GM19463 (cell line): ENCODE data around the gene GOLGA6D.
"Not testable (repeated sequence)": the region's sequence is repeated elsewhere in the genome, so short reads cannot be mapped to it uniquely, and the experiment has no call there.

Experiments
- ATAC-seq: cut with Tn5 transposase; IDR thresholded peaks from one replicate; pipeline ENCODE4 v1.9.1; 2021; ENCODE audit warnings: mild to moderate bottlenecking, moderate library complexity; ENCODE audit not compliant: unreplicated experiment

GOLGA6D gene

DNA sequence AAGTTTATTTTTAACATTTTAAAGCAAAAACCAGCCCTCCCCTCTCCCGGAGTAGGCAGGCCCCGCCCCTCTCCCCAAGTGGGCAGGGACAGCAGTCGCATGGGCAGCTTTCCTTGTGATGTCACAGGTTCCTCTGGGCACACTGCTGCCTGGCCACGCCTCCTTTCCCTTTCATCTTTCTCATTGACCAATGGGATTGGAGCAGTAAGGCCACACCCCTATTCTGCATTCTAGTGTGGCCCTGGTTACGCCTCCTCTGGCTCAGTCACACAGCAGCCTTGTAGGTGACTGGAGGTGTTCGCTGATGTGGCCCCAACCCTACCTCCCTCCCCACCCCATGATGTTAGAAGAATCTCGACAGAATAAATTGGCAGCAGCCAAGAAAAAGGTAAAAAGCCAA is at the start of gene GOLGA6D:
GOLGA6D (plus strand) TSS at position 264 of the 400 bp plus-strand sequence; CDS start at position 305, 41 bp downstream.
- not testable (repeated sequence) for ATAC-seq

DNA sequence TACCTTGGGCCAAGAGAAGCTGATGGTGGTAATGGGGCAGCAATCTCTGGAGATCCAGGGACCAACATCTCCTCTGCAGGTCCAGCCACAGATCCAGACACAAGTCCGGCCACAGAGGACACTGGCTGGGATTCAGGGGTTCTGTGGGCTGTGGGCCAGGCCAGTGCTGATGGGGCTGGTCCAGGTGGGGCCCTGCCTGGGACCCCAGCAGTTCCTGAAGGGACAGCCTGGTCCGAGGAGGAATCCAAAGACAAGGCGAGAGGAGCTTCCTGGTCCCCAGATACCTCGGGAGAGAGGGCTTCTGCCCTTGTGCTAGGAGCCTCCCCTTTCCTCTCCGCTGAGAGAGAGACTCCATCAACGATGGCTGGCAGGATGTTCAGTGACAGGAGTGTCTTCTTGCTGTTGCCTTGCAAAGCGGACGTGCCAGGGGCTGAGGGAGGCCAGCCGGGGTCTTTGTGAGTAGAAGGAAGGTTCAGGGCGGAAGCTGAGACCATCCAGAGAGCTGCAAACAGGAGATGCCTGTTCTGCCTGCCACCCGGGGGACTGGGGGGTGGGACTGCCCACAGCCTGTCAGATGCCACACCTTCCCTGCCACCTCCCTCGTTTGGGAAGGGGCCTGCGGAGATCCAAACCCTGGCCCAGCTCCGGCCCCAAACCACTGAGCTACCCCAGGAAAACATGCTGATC is 49.0 kb upstream of the GOLGA6D start:
- ATAC-seq: no peak

GRCh38 chr15:75234191-75234810 is 48.3 kb upstream of the GOLGA6D start:
- ATAC-seq: no peak

GRCh38 chr15:75235051-75235673 is 47.5 kb upstream of the GOLGA6D start:
- ATAC-seq: no peak

GRCh38 chr15:75235760-75236729 is 46.6 kb upstream of the GOLGA6D start:
- no peak for ATAC-seq

GRCh38 chr15:75237316-75237982 is 45.2 kb upstream of the GOLGA6D start:
- ATAC-seq: no peak

- ATAC-seq: no peak
These were observed 44.5 kb upstream of the GOLGA6D start for GRCh38 chr15:75238150-75238549.

DNA sequence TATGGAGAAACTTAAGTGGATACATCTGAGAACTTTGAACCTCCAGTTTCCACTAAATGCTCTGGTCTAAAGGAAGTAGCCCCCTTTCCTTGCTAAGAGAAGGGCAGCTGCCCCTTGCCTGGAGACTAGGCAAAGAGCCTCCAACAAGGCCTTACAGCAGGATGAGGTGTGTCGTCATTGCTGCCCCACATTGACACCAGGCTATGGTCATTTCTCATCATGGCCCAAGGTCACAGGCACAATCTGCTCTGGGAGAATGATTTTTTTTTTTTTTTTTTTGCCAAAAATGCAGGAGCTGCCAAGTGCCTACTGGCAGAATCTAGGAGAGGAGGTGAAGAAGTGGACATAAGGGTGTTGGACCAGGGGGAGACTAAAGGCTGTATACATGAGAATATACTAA is 36.9 kb upstream of the GOLGA6D start:
- not testable (repeated sequence) for ATAC-seq

DNA sequence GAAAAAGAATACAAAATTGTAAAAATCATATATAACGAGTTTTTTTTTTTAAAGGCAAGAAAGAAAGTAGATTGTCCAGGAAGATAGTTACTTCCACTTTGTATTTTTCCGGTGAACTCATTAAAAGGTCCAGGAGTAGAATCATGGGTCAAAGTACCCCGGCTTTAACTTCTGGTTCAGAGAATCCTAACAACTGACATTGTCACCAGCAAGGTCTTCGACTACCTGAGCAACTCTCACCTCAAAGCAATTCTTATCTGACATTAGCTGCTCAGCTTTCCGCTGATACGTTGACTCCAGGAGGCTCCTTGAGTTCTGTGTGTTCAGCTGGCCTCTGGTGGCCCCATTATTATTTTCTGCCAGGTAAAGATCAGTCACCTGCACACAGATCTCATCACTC is 33.6 kb upstream of the GOLGA6D start:
- not testable (repeated sequence) for ATAC-seq

DNA sequence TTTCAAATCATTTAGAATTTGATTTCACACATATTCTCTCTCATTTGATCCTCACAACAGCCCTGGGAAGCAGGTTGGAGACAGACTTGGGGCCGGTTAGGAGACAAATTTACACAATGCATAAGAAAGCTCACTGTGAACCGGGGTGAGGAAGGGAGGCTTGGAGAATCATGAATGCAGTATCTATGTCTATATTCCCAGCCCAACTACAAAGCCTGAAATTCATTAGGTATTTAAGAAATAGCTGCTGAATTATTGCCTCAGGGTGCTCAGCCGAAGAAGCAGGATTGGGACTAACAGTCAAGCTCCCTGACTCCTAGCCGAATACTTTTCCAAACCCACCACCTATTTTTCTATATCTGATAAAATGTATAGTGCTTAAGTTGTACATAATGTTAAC is 32.9 kb upstream of the GOLGA6D start:
- no peak for ATAC-seq

DNA sequence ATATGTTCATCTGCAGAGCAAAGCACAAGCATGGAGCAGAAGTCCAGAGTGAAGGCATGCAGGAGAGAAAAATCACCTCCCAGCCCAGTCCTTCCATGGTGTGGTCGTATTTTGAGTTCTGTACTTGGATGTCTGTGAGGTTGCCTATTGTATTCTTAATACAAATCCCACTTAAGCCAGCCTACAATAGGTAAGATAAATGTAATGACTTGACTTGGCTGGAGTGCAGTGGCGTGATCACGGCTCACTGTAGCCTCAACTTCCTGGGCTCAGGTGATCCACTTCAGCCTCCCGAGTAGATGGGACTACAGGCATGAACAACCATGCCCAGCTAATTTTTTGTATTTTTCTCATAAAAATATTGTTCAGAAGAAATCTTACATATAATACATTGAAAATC is 31.3 kb upstream of the GOLGA6D start:
- ATAC-seq: not testable (repeated sequence)

GRCh38 chr15:75252285-75252684 is 30.4 kb upstream of the GOLGA6D start:
- ATAC-seq: not testable (repeated sequence)

DNA sequence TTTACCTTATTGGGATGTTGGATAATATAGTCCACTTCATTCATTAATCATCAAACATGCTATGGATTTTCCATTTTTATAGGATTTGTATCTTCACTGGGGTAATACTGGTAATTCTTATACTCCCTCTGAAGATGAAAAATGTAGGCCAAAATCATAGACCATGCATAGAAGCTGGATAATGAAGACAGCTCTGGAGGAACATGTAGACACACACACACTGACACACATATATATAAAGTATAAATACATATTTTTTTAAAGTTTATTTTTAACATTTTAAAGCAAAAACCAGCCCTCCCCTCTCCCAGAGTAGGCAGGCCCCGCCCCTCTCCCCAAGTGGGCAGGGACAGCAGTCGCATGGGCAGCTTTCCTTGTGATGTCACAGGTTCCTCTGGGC is 24.6 kb upstream of the GOLGA6D start, which contains the start of gene GOLGA6C:
GOLGA6C (plus strand) TSS at position 301 of the 400 bp plus-strand sequence. CDS start 265 bp downstream, outside the sequence.
- not testable (repeated sequence) for ATAC-seq

DNA sequence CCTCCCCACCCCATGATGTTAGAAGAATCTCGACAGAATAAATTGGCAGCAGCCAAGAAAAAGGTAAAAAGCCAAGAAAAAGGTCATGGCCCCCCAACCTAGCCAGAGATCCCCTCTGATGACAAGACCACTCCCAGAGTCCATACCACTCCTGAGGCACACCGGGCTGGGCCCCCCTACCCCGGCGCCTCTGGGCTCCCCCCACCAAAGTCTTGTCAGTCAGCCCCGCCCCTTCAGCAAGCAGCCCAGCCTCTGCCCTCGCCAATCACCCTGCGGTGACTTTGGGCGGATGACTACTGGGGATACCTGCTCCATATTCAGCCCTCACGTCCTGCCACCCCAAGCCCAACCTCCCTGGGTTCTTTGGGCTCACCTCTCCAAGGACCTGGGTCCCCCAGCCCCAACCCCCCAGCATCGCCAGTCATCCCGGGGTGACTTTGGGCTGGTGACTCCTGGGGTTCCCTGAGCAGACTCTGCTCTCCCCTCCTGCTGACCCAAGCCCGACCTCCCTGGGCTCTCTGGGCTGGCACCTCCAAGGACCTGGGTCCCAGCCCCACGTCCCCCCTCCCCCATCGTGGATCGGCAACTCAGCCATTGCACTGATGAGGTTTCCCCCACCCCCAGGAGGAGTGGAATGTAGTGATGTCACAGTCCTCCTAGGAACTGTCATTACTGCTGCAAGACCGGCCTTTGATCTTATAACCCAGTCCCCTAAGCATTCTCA is 23.9 kb upstream of the GOLGA6D start:
- ATAC-seq: not testable (repeated sequence)

DNA sequence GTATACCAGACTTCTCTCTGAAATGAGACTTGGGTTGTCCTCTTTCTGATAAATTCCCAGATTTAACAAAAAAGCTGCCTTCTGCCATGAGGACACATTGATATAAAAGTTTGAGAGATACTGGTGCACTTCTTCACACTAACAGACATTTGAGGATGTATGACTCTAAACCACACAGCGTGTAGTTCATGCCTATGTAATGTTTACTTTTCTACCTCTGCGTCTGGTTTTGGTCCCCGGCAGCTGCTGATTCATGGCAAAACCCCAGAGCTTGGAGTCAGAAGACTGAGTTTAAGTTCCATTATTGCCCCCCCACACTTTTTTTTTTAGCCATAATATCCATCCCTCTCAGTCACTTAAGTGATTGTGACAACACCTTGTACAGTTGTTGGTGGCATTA is 22.8 kb upstream of the GOLGA6D start:
- not testable (repeated sequence) for ATAC-seq

DNA sequence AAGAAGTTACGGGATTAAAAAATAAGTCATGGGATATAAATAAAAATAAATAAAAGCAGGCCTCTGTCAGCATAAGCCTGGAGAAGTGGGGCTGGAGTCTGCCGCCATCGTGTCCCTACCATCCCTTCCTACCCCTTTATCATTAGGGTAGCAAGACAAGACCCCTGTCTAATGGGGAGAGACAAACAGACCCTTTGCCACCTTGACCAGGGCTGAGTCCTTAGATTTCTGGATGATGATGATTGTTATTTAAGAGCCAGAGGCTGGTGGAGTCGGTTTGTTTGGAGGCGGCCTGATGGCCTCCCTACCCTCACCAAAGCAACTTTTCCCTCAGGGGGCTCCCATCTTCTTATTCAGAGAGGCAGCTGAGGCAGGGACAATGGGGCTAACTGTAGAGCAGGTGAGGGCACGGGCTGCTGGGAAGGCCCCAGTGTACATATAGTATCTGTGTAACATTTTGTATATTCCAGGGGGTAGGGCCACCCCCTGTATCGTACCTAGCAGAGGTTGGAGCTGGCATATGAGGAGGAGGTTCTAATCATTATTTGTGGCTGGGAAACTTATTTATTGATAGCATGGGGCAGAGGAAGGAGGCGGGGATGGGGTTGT is 8.8 kb upstream of the GOLGA6D start:
- ATAC-seq: not testable (repeated sequence)

DNA sequence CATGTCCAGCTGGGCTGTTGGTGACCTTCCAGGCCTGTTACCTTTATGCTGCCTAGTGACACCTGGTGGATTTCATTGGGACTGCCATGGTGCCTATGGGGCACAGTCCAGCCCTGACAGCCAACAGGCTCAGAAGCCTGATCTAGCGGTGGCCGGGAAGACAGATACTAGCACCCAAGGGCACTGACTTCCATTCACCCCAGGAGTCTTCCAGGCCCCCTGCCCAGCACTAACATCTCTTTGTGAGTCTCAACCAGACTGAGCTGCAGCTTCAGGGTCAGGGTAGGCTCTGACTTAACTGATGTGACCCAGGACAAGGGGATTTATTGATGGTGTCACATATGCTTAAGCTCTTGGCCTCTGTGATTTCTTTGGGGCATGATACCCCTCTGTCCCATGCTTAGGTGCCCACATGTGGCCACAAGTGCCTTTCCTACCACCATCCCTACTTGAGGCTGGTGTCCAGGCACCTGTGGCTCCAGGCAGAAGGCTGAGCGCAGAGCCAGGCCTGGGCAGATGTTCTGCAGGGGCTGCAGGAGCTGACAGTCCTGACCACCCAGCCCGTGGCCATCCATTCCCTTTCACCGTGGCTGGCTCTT is 8.0 kb upstream of the GOLGA6D start:
- peak; percentile 62 for ATAC-seq

DNA sequence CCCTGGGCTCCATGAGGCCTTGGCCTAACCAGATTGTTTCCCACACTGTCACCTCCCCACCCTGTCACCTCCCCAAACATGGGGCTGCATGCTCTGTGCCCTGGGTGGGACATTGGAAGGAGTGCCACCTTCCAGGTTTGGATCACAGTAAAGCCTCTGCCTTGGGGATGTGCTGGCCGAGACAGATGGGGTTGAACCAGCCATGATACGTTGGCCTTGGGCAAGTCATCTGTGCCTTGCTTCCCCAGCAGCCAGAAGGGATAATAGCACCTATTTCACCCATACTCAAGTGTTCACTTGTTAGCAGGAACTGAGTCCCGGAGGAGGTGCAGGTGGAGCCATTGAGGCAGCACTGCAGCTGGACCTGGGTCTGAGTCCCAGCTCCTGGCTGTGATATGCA is 7.0 kb upstream of the GOLGA6D start:
- ATAC-seq: not testable (repeated sequence)

DNA sequence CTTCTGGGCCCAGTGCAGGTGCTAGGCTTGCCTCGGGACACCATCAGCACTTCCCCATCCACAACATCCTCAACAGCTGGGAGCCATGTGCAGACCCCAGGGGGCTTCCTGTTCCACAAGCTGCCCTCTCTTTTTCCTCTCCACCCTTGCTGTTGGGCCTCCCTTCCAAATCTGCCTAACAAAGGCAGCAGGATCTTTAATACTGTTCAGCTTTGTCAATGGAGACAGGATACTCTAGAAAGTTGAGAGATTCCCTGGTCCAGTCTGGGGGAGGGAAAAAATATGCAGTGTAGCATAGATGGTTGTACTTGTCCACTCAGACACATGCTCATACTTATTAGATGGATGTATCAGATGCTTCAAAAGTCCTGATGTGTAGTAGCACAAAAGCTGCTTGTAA is 4.1 kb upstream of the GOLGA6D start:
- not testable (repeated sequence) for ATAC-seq
